ENCODE measurements around the gene IL1RAPL2.

DNA sequence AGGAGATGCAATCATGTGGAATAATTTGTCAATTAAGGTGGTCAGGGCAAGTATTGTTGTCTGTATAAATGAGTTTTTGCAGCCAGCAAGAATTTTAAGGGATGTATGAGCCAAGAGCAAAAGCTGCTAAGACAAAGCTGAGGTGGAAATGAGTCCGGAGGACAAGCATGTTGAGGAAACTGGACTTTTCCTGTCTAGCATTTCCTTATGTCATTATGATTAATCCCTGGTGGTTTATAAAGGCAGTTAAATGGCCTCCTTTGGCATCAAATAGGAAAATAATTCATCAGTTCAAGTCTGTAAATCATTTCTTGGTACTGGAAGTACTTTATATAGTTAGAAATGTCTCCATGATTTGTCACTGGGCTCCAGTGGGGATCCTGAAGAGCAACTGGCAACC lies 716.1 kb downstream of the IL1RAPL2 start:
- TF ChIP-seq, protein P1, sequence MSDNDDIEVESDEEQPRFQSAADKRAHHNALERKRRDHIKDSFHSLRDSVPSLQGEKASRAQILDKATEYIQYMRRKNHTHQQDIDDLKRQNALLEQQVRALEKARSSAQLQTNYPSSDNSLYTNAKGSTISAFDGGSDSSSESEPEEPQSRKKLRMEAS (IDR thresholded peaks at IDR 0.05; ENCODE audit: insufficient read depth, insufficient read length): no peak
- TF ChIP-seq, protein P2, sequence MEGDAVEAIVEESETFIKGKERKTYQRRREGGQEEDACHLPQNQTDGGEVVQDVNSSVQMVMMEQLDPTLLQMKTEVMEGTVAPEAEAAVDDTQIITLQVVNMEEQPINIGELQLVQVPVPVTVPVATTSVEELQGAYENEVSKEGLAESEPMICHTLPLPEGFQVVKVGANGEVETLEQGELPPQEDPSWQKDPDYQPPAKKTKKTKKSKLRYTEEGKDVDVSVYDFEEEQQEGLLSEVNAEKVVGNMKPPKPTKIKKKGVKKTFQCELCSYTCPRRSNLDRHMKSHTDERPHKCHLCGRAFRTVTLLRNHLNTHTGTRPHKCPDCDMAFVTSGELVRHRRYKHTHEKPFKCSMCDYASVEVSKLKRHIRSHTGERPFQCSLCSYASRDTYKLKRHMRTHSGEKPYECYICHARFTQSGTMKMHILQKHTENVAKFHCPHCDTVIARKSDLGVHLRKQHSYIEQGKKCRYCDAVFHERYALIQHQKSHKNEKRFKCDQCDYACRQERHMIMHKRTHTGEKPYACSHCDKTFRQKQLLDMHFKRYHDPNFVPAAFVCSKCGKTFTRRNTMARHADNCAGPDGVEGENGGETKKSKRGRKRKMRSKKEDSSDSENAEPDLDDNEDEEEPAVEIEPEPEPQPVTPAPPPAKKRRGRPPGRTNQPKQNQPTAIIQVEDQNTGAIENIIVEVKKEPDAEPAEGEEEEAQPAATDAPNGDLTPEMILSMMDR (IDR thresholded peaks at IDR 0.05; ENCODE audit: extremely low read depth in 1 of 2, insufficient read depth in 1 of 2, low read depth in 1 of 2, low read length in 2 of 2): no peak
- TF ChIP-seq EZH2 (IDR thresholded peaks at IDR 0.05; ENCODE audit: borderline replicate concordance, low read depth, low read length, severe bottlenecking): no peak
